KG1 (cell line): ENCODE measurements around the gene MLIP.

Source experiments
- DNase-seq: peaks from one replicate; lab custom pipeline; 2025; lab: John Stamatoyannopoulos, UW

The MLIP gene

DNA sequence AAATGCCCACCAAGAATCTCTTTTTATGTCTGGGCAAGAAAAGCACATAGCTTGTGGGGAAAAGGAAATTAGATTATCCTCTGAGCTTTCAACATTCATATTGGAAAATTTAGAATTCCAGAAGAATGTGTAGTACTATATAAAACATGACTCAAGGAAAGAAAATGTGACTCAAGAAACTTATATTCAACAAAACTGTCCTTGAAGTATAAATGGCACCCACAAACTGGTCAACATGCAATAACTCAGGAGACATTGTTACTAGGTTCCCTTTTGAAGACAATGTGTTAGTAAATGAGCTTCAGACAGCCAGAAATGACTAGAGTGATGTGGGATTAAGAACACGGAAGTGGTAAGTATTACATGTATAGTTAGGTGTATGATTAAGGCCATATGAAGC lies 170.9 kb downstream of the MLIP start:
- no peak for DNase-seq

DNA sequence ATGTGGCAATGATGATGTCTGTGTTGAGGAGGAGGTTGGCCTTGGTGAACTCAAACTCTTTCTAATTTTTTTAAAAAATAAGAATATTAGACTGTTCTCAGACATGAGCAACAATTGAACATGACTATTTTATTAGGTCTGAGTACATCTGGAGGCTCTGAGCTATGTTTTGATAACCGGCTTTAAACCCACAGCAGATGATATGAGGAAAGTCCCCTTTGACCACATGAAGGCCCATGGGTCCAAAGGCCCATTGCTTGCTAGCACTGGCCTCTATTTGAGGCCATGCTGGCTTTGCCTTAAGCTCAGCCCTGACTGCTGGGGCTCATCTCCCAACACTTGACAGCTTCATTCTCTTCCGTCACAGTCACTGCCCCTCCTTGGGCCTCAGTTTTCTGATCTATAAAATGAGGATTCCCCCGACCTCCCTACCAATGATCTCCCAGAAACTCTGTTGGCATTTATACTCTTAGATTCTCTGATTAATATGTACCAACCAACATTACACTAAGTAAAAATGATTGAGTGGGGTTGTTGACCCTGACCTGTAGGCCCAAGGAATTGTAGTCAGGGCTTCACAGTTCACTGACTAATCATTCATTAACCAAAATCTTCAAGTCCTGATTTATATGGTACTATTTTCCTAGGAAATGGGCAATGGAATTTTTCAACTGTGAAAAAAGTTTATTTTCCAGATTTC lies 173.1 kb downstream of the MLIP start:
- DNase-seq = no peak

DNA sequence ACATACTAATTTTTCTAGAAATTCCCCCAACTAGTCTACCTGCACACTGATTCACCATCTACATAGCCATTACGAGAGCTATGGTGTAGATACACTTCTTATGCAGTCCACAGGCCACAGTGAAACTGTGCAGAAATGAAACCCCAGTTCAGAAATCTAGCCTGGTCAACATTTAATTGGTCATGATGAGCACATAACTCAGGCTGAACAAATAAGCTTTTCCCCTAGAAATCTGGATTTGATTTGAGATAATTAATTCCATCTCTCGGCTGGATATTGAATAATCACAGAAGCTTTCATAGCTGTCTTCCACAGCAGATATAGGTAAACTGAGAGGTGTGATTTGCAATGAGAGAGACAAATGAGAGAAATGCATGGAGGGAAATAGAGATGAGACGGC lies 174.4 kb downstream of the MLIP start:
- DNase-seq = no peak

DNA sequence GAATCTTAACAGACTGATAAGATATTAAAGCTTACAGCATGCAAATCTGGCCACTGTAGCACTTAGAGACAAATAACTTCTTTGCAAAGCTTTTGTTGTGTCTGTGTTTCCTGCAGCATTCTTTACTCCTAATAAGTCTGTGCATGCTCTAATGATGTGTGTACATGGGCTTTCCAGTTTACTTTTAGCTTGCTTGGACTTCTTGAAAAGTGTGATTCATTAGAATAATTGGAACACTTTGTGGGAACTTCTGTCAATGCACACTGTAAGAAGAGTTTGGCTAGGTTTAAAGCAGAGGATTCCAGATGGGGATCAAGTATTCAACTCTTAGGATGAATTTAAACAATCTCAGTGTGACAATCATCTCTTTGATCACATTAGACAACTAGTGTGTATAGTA lies 174.9 kb downstream of the MLIP start:
- no peak for DNase-seq

DNA sequence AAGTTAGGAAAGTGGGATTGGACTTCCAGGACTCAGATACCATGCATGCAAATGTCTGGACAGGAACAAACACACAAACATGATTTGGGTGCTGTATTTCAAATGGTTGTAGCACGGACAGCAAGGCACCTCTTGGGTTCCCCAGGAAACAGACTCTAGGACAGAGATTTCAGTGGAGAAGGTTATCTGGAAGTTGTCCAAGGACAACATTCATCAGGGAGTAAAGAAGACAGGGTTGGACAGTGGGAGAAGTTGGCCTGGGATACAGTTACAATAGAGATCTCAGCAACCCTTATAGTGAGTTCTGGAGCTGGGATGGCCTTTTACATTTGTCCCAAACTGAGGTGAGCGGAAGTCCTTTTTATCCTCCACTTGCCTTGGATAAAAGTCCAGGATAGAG lies 177.2 kb downstream of the MLIP start:
- DNase-seq = no peak

DNA sequence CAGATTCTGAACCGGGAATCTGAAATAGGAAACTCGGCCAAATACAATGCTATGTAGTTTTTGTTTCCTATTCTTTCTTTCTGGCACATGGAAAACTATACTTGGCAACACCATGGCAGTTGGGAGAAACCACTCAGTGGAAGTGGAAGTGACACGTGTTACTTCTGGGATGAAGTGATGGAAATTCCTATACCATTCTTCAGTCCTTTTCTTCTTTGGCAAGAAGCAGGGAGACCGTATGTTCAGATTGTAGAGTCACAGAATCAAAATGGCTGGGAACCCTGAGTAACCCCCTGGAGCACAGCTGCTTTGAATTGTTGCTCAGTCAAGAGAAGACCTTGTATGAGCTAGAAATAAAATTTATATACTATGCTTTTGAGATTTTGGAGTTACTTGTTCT lies 178.2 kb downstream of the MLIP start:
- no peak for DNase-seq

DNA sequence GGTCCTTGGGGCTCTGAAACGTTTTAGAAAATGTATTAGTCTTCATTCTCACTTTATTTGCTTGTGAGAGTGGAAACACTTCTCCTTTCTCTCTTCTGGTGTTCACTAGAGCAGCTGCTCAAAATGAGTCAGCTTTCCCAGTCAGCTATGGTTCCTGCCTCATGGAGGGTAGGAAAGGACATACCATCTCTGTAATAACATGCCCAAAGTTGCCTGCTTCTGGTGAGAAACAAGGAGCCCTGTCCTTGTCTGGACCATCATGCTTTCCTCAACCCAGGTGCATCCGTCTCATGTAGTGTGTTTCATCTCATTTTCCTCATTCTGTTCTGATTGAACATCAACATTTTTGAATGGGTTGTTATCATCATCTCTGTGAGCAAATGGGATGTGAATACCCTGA lies 179.9 kb downstream of the MLIP start:
- DNase-seq = no peak

DNA sequence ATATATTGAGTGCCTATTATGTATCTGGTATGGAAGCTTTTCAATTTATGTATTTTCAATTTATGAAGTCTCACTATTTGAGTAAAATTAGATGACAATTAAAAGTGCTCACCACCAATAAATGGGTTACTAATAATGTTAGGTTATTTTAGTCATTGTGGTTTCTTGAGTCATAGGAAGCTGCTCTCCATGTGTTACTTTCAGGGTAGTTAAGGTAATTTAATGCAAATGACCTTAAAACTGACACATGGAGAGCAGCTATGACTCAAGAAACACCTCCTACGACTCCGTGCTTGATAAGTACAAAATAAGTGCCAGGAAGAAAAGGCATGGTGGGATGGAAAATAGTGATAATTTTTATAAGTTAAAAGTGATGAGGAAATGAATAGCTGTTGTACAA lies 180.5 kb downstream of the MLIP start:
- DNase-seq = no peak

DNA sequence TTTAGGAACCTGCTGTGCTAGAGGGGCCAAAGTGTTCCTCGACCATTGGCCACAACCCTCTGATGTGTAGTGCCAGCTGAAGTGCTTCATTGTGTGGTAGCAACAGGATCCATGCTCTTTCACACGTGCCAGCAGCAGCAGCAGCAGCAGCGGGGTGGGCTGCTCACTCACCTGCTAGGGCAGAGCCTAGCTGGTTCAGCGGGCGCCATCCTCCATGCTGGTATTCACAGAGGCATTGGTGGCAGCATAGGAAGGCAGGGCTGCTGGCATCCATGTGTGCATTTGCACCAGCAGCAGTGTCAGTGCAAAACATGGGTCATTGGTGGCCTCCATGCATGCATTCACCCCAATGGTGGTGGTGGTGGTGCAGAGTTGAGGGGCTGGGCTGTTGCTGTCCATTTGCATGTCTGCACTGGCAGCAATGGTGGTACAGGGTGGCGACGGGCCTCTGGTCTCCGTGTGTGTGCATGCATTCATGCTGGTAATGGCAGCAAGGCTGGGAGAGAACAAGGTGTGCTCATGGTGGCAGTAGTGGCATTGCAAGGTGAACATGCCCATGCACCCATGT lies 183.8 kb downstream of the MLIP start:
- DNase-seq = no peak

DNA sequence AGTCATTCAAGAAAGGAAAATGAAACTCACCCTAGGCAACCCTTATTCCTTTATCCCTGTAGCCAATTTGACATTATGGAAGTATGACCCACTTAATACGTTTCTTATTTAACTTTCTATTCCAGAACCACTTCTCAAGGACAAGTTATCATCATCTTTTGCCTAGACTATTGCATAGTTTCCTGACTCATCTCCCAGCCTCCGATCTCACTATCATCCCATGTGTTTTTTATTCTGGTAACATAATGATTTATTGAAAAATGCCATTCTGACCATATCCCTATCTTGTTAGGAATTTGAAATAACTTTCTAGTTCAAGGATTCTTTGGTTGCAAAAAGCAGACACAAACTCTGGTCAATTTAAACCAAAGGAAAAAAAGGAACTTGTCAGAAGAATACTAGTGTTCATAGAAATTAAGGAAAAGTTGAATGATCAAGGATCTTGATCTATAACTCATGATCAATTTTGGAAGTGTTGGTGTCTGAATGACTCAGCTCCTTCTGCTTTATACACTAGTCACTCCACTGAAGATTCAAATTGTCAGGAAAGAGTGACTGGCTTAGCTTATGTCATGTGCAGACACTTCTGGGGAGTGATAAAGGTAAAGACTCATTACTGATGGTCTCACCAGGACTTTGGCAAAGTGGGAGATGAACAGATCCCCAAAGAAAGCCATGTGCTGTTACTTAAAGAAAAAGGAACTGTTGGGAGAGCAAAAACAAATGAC lies 188.5 kb downstream of the MLIP start:
- no peak for DNase-seq

DNA sequence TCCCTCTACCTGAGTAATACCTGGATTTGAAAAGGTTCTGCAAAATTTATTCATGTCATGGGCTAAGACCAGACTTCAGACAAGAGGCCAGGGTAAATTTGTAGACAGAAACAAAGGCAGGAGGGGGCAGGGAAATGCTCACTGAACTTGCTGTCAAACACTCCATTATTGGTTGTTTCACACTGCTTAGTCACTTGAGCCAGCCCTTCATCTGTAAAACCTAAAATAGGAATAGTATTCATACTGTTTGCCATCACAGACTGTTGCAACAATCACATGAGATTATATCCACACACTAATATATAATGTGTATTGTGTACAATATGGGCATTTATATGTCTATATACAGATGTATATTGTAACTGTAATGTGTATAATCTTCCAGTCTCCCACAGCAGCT lies 190.5 kb downstream of the MLIP start:
- DNase-seq = no peak

DNA sequence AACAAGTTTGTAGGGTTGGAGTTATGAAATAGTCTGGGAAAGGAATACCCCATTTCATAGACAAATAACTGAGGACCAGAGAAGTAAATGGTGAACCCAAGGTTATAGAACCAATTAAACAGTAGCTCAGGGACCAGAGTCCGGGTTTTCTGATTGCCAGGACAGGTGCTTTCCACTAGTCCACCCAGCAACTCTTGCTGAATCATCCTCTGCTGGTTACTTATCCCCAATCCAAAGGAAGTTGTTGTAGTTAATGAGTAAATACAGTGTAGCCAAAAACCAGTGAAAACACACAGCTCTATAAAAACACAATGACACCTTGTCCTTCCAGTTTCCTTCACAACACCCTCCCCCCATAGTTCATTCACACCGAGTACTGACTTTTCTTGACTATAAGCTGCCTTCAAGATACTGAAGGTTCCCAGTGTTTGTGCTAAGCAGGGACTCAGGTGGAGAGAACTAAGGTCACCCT lies 196.2 kb downstream of the MLIP start:
- no peak for DNase-seq

DNA sequence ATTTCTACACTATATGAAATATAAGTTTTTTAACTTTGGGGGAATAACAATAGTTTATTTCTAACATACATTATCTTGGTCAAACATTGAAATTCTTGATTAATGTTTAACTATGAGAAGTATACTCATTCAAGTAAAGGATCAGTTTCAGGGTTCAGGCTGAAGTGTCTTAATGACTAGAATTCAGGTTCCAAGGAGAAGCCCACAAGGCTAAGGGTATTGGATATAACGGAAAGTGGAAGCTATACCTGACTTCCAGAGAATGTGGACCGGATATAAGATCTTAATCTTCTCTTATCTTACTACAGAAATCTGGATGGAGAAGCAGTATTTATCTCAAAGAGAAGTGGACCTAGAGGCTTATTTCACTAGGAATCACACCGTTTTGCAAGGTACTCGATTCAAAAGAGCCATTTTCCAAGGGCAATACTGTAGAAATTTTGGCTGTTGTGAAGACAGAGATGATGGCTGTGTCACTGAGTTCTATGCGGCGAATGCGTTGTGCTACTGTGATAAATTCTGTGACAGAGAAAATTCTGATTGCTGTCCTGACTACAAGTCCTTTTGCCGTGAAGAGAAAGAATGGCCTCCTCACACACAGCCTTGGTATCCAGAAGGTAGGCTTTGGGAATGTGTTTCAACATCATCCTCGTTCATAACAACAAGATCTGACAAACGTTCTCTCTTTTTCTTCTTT lies 197.2 kb downstream of the MLIP start, which contains the start of gene TINAG:
TINAG (plus strand) TSS at position 153 of the 697 bp plus-strand sequence; CDS start at position 263, 110 bp downstream.
- no peak for DNase-seq

DNA sequence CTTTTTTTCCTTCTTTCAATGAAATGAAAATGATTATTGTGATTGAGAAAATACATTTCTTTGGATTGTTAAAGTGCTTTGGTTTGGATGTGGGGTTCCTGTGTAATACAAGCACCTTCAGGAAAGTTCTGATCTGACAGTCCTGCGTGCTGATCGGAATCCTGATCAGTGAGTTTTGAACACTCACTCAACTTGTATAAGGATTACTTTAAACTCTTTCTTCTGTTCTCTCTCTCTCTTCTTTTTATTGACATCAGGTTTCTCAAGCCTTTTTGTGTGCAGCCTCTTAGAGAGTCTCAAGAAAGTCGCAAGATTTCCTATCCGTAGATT lies 197.7 kb downstream of the MLIP start:
- DNase-seq = no peak

DNA sequence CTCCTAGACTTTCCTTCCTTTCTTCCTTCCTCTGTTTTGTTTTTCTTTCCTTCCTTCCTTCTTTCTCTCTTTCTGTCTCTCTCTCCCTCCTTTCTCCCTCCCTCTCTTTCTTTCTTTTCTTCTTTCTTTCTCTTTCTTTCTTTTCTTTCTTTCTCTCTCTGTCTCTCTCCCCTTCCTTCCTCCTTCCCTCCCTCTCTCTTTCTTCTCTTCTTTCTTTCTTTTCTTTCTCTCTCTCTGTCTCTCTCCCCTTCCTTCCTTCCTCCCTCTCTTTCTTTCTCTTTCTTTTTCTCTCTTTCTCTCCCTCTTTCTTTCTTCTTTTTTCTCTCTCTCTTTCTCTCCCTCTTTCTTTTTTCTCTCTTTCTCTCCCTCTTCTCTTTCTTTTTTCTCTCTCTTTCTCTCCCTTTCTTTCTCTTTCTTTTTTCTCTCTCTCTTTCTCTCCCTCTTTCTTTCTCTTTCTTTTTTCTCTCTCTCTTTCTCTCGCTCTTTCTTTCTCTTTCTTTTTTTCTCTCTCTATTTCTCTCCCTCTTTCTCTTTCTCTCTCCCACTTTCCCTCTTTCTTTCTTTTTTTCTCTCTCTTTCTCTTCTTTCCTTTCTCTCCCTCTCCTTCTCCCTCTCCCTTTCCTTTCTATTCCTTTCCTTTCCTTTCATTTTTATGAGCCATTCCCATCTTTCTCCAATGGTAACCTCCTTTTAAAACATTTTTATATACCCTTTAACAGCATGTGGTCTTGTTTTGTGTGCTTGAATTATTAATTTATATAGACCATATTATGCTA lies 199.3 kb downstream of the MLIP start:
- no peak for DNase-seq

DNA sequence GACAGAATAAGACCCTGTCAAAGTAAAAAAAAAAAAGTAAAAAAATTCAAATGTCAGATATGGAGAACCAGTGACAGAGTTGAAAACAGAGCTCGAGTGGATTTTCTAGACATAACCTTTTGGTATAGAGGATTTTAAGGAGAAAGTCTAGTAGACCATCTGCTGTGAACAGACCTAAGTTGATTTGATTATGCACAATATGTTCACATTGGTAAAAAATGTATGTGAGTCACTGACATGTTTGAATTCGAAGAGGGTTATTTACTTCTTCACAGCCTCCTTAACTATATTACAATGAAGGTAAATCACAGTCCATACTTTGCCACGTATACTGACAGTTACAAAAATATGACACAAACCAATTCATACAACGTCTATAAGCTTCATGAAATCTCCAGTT lies 204.4 kb downstream of the MLIP start:
- no peak for DNase-seq
